Ovary (tissue), 3 donors: ENCODE results near the gene ZIM2.

Experiments used
- EP300 ChIP-seq: sonication (generic); formaldehyde crosslinking; IDR thresholded peaks from one replicate; pipeline ENCODE4 v1.6.1; 2017; ENCODE audit warnings: antibody characterized with exemption
- POLR2A ChIP-seq: fragments of 450-650 bp; IDR thresholded peaks from one replicate; pipeline ENCODE4 v1.6.1; 2017; ENCODE audit warnings: antibody characterized with exemption, mild to moderate bottlenecking, moderate library complexity
- TF ChIP-seq, protein P1 (sequence below), 3 donors: fragments of 450-650 bp in 2 of 3; fragments of 200-600 bp in 1 of 3; IDR thresholded peaks; one replicate each; pipeline versions ENCODE4 v1.5.1 to v1.8.0; 2016 to 2022; ENCODE audit warnings: antibody characterized with exemption in 3 of 3, mild to moderate bottlenecking in 1 of 3
- donor health status: DM: no; HTN: no; CAD: no.

- TF ChIP-seq, protein P1, sequence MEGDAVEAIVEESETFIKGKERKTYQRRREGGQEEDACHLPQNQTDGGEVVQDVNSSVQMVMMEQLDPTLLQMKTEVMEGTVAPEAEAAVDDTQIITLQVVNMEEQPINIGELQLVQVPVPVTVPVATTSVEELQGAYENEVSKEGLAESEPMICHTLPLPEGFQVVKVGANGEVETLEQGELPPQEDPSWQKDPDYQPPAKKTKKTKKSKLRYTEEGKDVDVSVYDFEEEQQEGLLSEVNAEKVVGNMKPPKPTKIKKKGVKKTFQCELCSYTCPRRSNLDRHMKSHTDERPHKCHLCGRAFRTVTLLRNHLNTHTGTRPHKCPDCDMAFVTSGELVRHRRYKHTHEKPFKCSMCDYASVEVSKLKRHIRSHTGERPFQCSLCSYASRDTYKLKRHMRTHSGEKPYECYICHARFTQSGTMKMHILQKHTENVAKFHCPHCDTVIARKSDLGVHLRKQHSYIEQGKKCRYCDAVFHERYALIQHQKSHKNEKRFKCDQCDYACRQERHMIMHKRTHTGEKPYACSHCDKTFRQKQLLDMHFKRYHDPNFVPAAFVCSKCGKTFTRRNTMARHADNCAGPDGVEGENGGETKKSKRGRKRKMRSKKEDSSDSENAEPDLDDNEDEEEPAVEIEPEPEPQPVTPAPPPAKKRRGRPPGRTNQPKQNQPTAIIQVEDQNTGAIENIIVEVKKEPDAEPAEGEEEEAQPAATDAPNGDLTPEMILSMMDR (IDR thresholded peaks at IDR 0.05): no peak
- no peak for TF ChIP-seq EP300
- no peak for TF ChIP-seq POLR2A
Measured at GRCh38 chr19:56821209-56821608, 19.3 kb downstream of the ZIM2 start.
